ENCODE data around the gene AMN1.

- no peak for TF ChIP-seq CTCF (IDR thresholded peaks at IDR 0.05)
- no peak for TF ChIP-seq POLR2AphosphoS5 (IDR thresholded peaks at IDR 0.05)
- TF ChIP-seq EP300 (IDR thresholded peaks at IDR 0.05; ENCODE audit: low read depth) = no peak
Observed at GRCh38 chr12:31712877-31713276, 15.9 kb downstream of the AMN1 start.

All from transverse colon (tissue), 4 donors.